PC-3 (cell line): ENCODE measurements around the gene CEP68. TPM values are rescaled to one million over a fixed set of nuclear protein-coding genes. Genes with fewer than 3 reads are reported as not detected.
"Not testable (repeated sequence)": the region's sequence is repeated elsewhere in the genome, so short reads cannot be mapped to it uniquely, and the experiment has no call there.

Experiments used
- ATAC-seq: fragments of 200-7000 bp; cut with Tn5 transposase; 2 replicates; pipeline ENCODE4 v1.9.1; 2020; ENCODE audit warnings: mild to moderate bottlenecking, moderate library complexity
- BruUV-seq: library from RNA; stranded (reverse); fragments of 400-500 nt; replicated peaks from 2 replicates; lab custom pipeline; 2021; lab: Mats Ljungman, UMichigan
- CTCF ChIA-PET: fragments of 300-600 bp; sonication (Branson Sonifier 250); formaldehyde crosslinking; loops from one replicate; lab custom pipeline; 2022; ENCODE audit warnings: antibody characterized with exemption; lab: Charles Lee
- POLR2A ChIA-PET: fragments of 300-600 bp; sonication (Branson Sonifier 250); formaldehyde crosslinking; loops from one replicate; lab custom pipeline; 2022; ENCODE audit warnings: antibody characterized with exemption; ENCODE audit not compliant: unreplicated experiment; lab: Charles Lee
- DNase-seq: peaks from one replicate; pipeline ENCODE4 v3.0.0-alpha.2; 2015
- H2AFZ ChIP-seq: fragments of 300-600 bp; sonication (generic); 2 replicates; pipeline ENCODE4 v1.6.0; 2016; ENCODE audit warnings: antibody characterized with exemption, low read length
- H3F3A ChIP-seq: fragments of 300-600 bp; sonication (generic); one replicate; pipeline ENCODE4 v1.6.0; 2017; ENCODE audit warnings: antibody characterized with exemption, low read length, control low read depth, mild to moderate bottlenecking; ENCODE audit not compliant: unreplicated experiment
- H3K27ac ChIP-seq: fragments of 300-600 bp; sonication (generic); 2 replicates; pipeline ENCODE4 v1.5.1; 2016; ENCODE audit warnings: mild to moderate bottlenecking, low read length
- H3K27me3 ChIP-seq: fragments of 300-600 bp; sonication (generic); 2 replicates; pipeline ENCODE4 v1.6.1; 2016; ENCODE audit warnings: low read length, mixed read lengths
- H3K36me3 ChIP-seq: fragments of 300-600 bp; sonication (generic); 2 replicates; pipeline ENCODE4 v1.6.1; 2016; ENCODE audit warnings: low read depth, mixed run types, low read length, mixed read lengths
- H3K4me1 ChIP-seq: fragments of 300-600 bp; sonication (generic); 2 replicates; pipeline ENCODE4 v1.5.1; 2016; ENCODE audit warnings: low read length; ENCODE audit not compliant: insufficient read depth
- H3K4me2 ChIP-seq: fragments of 300-600 bp; sonication (generic); 2 replicates; pipeline ENCODE4 v1.6.0; 2016; ENCODE audit warnings: low read length
- H3K4me3 ChIP-seq: fragments of 300-600 bp; sonication (generic); 2 replicates; pipeline ENCODE4 v1.5.1; 2016; ENCODE audit warnings: mild to moderate bottlenecking, low read length, mixed read lengths
- H3K79me2 ChIP-seq: fragments of 300-600 bp; sonication (generic); 2 replicates; pipeline ENCODE4 v1.6.1; 2017; ENCODE audit warnings: low read length, mixed read lengths
- H3K9ac ChIP-seq: fragments of 300-600 bp; sonication (generic); 2 replicates; pipeline ENCODE4 v1.6.0; 2016; ENCODE audit warnings: mild to moderate bottlenecking, low read length
- H3K9me2 ChIP-seq: fragments of 300-600 bp; sonication (generic); replicated peaks from 2 replicates; pipeline ENCODE4 v1.6.1; 2016; ENCODE audit warnings: mixed run types, low read length, mixed read lengths
- H3K9me3 ChIP-seq: fragments of 300-600 bp; sonication (generic); 2 replicates; pipeline ENCODE4 v1.6.1; 2016; ENCODE audit warnings: low read length, mixed read lengths
- H4K20me1 ChIP-seq: fragments of 300-600 bp; sonication (generic); 2 replicates; pipeline ENCODE4 v1.6.1; 2016; ENCODE audit warnings: low read length, mixed read lengths
- EZH2 ChIP-seq: fragments of 300-600 bp; sonication (generic); IDR thresholded peaks from one replicate; pipeline ENCODE4 v1.6.1; 2017; ENCODE audit warnings: antibody characterized with exemption, mild to moderate bottlenecking, low read length; ENCODE audit not compliant: unreplicated experiment
- EZH2phosphoT487 ChIP-seq: fragments of 300-600 bp; sonication (generic); IDR thresholded peaks from 2 replicates; pipeline ENCODE4 v1.6.1; 2018; ENCODE audit warnings: mild to moderate bottlenecking, antibody characterized with exemption, low read length, borderline replicate concordance
- intact Hi-C: fragments of 100-400 bp; cut with micrococcal nuclease; formaldehyde crosslinking; loops from 2 replicates; pipeline ENCODE4 v1.9.0; 2023
- total RNA-seq: library from RNA; depleted of rRNA; stranded (reverse); fragments of >200 nt; gene quantifications from 2 replicates; pipeline ENCODE4 v1.2.3, GENCODE V29; 2014
- TF ChIP-seq, protein P1 (sequence below): fragments of 300-600 bp; sonication (generic); conservative IDR thresholded peaks from 2 replicates; pipeline ENCODE4 v1.5.1; 2017; ENCODE audit warnings: antibody characterized with exemption, low read depth, mild to moderate bottlenecking, low read length

Gene CEP68
- total RNA-seq, 1 experiment from 2014 or later, result 3.4 TPM

DNA sequence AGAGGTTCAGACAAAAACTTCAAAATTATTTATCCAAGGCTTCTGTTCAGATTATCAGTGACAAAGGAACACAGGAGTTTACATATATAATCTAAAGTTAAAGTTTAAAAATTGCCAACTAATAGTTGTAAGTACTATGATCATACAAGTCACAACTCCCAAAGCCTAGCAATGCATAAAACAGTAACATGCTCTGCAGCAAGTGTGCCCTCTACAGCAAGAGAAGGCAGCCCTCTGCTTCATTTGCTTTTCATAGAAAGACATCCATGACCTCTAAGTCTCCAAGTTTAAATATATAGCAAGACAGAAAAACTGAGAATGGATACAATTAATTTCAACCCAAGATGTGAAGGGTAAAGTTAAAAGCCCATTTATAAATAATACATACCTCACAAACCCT lies 60.4 kb downstream of the CEP68 start:
- Histone ChIP-seq H3F3A (no peaks in the 10 kb centered on the region), H4K20me1 (peaks cover 78% of the 10 kb centered on the region), H3K79me2 (peaks cover 100% of the 10 kb centered on the region), H3K27me3 (no peaks in the 10 kb centered on the region), H3K4me2 (no peak overlapping the region), H3K27ac (no peak overlapping the region), H3K36me3 (no peaks in the 10 kb centered on the region), H3K9me2 (no peaks in the 10 kb centered on the region), H2AFZ (no peak overlapping the region), H3K9ac (no peak overlapping the region), H3K4me3 (no peak overlapping the region), H3K9me3 (no peaks in the 10 kb centered on the region), H3K4me1 (no peaks in the 10 kb centered on the region)
- intact Hi-C loops, result no loop called here
- no peak for ATAC-seq
- TF ChIP-seq, protein P1, sequence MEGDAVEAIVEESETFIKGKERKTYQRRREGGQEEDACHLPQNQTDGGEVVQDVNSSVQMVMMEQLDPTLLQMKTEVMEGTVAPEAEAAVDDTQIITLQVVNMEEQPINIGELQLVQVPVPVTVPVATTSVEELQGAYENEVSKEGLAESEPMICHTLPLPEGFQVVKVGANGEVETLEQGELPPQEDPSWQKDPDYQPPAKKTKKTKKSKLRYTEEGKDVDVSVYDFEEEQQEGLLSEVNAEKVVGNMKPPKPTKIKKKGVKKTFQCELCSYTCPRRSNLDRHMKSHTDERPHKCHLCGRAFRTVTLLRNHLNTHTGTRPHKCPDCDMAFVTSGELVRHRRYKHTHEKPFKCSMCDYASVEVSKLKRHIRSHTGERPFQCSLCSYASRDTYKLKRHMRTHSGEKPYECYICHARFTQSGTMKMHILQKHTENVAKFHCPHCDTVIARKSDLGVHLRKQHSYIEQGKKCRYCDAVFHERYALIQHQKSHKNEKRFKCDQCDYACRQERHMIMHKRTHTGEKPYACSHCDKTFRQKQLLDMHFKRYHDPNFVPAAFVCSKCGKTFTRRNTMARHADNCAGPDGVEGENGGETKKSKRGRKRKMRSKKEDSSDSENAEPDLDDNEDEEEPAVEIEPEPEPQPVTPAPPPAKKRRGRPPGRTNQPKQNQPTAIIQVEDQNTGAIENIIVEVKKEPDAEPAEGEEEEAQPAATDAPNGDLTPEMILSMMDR, result no peak
- TF ChIP-seq EZH2phosphoT487 (no peak), EZH2 (no peak)
- no peak for DNase-seq
- ChIA-PET CTCF (no interaction called here), POLR2A (no interaction called here)
- no TSS peak for BruUV-seq

DNA sequence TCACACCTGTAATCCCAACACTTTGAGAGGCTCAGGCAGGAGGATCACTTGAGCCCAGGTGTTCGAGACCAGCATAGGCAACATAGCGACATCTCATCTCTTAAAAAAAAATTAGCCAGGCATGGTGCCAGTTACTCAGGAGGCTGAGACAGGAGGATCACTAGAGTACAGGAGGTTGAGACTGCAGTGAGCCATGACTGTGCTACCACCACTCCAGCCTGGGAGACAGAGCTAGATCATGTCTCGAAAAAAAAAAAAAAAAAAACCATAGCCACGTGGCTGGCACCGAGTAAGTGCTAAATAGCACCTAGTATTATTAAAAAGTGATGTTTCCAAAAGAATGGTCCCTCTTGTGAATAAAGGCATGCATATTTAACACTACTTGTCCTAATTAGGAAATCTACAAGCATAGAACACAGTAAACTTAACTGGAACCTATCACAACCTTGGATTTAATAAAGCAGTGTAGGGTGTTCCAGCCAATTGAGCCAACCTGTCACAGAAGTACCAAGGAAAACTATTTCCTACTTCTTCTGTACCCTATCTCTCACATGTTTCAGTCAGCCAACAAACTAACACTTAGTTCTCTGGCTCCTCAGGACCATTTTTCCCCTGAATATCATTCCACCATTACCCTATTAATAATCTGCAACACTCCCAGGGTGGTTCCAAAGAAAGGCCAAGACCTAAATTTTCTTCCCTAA lies 64.9 kb downstream of the CEP68 start:
- intact Hi-C loops, result no loop called here
- no peak for DNase-seq
- Histone ChIP-seq H3K9me3 (no peaks in the 10 kb centered on the region), H3K4me2 (no peak overlapping the region), H3K9ac (no peak overlapping the region), H2AFZ (no peak overlapping the region), H3F3A (no peaks in the 10 kb centered on the region), H3K36me3 (no peaks in the 10 kb centered on the region), H4K20me1 (peaks cover 90% of the 10 kb centered on the region), H3K4me1 (no peaks in the 10 kb centered on the region; the same call in 1 of the 2 replicates), H3K27me3 (no peaks in the 10 kb centered on the region), H3K79me2 (peaks cover 100% of the 10 kb centered on the region), H3K4me3 (no peak overlapping the region), H3K9me2 (no peaks in the 10 kb centered on the region), H3K27ac (no peak overlapping the region)
- no peak for ATAC-seq
- BruUV-seq, result no TSS peak
- ChIA-PET CTCF (interaction anchor here (0.6 kb wide), 1 partner anchor 86 kb away, joined by 6 read pairs; no protein-coding TSS in a partner anchor), POLR2A (interaction anchor here (0.6 kb wide), 1 partner anchor 24 kb away, joined by 8 read pairs; no protein-coding TSS in a partner anchor)
- TF ChIP-seq EZH2phosphoT487 (no peak), EZH2 (no peak)
- TF ChIP-seq, protein P1, result no peak

DNA sequence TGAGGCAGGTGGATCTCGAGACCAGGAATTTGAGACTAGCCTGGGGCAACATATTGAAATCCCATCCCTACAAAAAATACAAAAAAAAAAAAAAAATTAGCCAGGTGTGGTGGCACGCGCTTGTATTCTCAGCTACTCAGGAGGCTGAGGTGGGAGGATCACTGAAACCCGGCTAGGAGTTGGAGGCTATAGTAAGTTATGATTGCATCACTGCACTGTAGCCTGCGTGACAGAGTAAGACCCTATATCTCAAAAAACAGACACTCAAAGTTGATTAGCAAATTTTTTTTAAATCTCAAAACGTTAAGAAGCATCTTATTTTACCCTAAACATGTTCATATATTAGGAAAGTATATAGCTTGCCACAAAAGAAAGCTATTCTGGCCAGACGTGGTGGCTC lies 66.1 kb downstream of the CEP68 start:
- Histone ChIP-seq H3K4me2 (no peak overlapping the region), H3K36me3 (no peaks in the 10 kb centered on the region), H3K9me3 (no peaks in the 10 kb centered on the region), H3K27me3 (no peaks in the 10 kb centered on the region), H4K20me1 (peaks cover 90% of the 10 kb centered on the region), H2AFZ (no peak overlapping the region), H3K4me1 (peaks cover 6% of the 10 kb centered on the region), H3K9me2 (no peaks in the 10 kb centered on the region), H3K27ac (no peak overlapping the region), H3K4me3 (no peak overlapping the region), H3K79me2 (peaks cover 100% of the 10 kb centered on the region), H3K9ac (no peak overlapping the region), H3F3A (no peaks in the 10 kb centered on the region)
- ATAC-seq (no peak), DNase-seq (no peak)
- intact Hi-C loops, result no loop called here
- ChIA-PET CTCF (interaction anchor here (0.7 kb wide), 1 partner anchor 8 kb away, joined by 3 read pairs; no protein-coding TSS in a partner anchor), POLR2A (interaction anchor here (0.6 kb wide), 1 partner anchor 35 kb away, joined by 3 read pairs; no protein-coding TSS in a partner anchor)
- TF ChIP-seq, protein P1, result no peak
- TF ChIP-seq EZH2, result no peak
- TF ChIP-seq EZH2phosphoT487, result no peak
- no TSS peak for BruUV-seq

DNA sequence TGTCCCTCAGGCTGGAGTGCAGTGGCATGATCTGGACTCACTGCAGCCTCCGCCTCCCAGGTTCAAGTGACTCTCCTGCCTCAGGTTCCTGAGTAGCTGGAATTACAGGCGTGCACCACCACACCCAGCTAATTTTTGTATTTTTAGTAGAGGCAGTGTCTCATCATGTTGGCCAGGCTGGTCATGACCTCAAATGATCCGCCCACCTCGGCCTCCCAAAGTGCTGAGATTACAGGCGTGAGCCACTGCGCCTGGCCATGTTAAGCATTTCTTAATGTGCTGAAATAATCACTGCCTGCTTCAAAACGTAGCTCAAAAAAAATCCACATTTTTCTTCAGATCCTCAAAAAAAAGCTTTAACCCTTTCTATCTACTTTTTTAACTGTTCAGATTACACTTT lies 69.2 kb downstream of the CEP68 start:
- intact Hi-C loops, result not testable (repeated sequence)
- CTCF ChIA-PET, result interaction anchor here (0.6 kb wide), 1 partner anchor 44 kb away, joined by 3 read pairs; no protein-coding TSS in a partner anchor

More for the DNA sequence above, 69.2 kb downstream of the CEP68 start:
- not testable (repeated sequence) for H3K36me3 ChIP-seq, H3K27me3 ChIP-seq, H3K4me3 ChIP-seq, H3F3A ChIP-seq, H3K4me2 ChIP-seq, DNase-seq, H3K9me2 ChIP-seq, BruUV-seq, H3K27ac ChIP-seq, H3K9me3 ChIP-seq, ATAC-seq, H2AFZ ChIP-seq, H3K9ac ChIP-seq
- POLR2A ChIA-PET, result interaction anchor here (0.8 kb wide), 1 partner anchor 102 kb away, joined by 3 read pairs; the partner anchor contains the start of gene ACTR2
- Histone ChIP-seq H3K4me1 (peaks cover 15% of the 10 kb centered on the region), H3K79me2 (peaks cover 95% of the 10 kb centered on the region), H4K20me1 (peaks cover 82% of the 10 kb centered on the region)
